Dermis blood vessel endothelial cell (primary cell): ENCODE measurements around the gene PCSK1N. TPM values are rescaled to one million over a fixed set of nuclear protein-coding genes. Genes with fewer than 3 reads are reported as not detected.

Experiments
- DNase-seq: peaks from one replicate; pipeline ENCODE4 v3.0.0; 2010
- total RNA-seq: library from RNA; depleted of rRNA; stranded (reverse); fragments of >200 nt; gene quantifications from 2 replicates; pipeline ENCODE4 v1.2.3, GENCODE V29; 2014

PCSK1N gene
- total RNA-seq, 1 donor from 2014 or later, result 0.17 TPM

GRCh38 chrX:48789366-48790220, 45.8 kb downstream of the PCSK1N start:
- no peak for DNase-seq

GRCh38 chrX:48787505-48788443, 47.6 kb downstream of the PCSK1N start:
- no peak for DNase-seq

- no peak for DNase-seq
Measured at GRCh38 chrX:48786825-48787504, 48.4 kb downstream of the PCSK1N start.

- DNase-seq, result no peak
Measured at GRCh38 chrX:48786341-48786800, 49.0 kb downstream of the PCSK1N start, which contains the start of gene GATA1. GATA1 (plus strand) TSS chrX:48786590; CDS start chrX:48791110, 4,520 bp downstream.

GRCh38 chrX:48785540-48786214, 49.7 kb downstream of the PCSK1N start:
- DNase-seq, result no peak

GRCh38 chrX:48785186-48785539, 50.2 kb downstream of the PCSK1N start:
- DNase-seq, result no peak

GRCh38 chrX:48784726-48785125, 50.7 kb downstream of the PCSK1N start:
- DNase-seq, result no peak

- DNase-seq, result no peak
Measured at GRCh38 chrX:48782795-48783194, 52.6 kb downstream of the PCSK1N start.

GRCh38 chrX:48782216-48782615, 53.2 kb downstream of the PCSK1N start:
- DNase-seq, result no peak

GRCh38 chrX:48781705-48782104, 53.7 kb downstream of the PCSK1N start:
- DNase-seq, result no peak

Other genes with a start within 250 kb of the PCSK1N start
- 137 and 143 TPM in 2 replicates for gene WDR13, start 238.1 kb downstream of the PCSK1N start, total RNA-seq
- gene WAS, start 151.8 kb downstream of the PCSK1N start, total RNA-seq, result 0.09 TPM in 1 of 2 replicates, not detected in the other
- 4.3 and 9.8 TPM in 2 replicates for gene SUV39H1, start 138.9 kb downstream of the PCSK1N start, total RNA-seq
- gene GLOD5, start 73.9 kb downstream of the PCSK1N start, total RNA-seq, result 0.28 TPM in 1 of 2 replicates, not detected in the other
- not detected in 2 replicates for gene GATA1, start 49.0 kb downstream of the PCSK1N start, total RNA-seq
- gene HDAC6, start 33.5 kb downstream of the PCSK1N start, total RNA-seq, result 37.3 and 42.8 TPM in 2 replicates
- gene ERAS, start 9.1 kb downstream of the PCSK1N start, total RNA-seq, result not detected in 2 replicates
- 25.3 and 27.1 TPM in 2 replicates for gene TIMM17B, start 62.2 kb upstream of the PCSK1N start, total RNA-seq
- 75.2 and 87.1 TPM in 2 replicates for gene PQBP1, start 62.3 kb upstream of the PCSK1N start, total RNA-seq
- 13.6 and 16.7 TPM in 2 replicates for gene SLC35A2, start 76.0 kb upstream of the PCSK1N start, total RNA-seq
- 4.8 and 6.5 TPM in 2 replicates for gene PIM2, start 83.4 kb upstream of the PCSK1N start, total RNA-seq
- 29.4 and 38.2 TPM in 2 replicates for gene OTUD5, start 122.0 kb upstream of the PCSK1N start, total RNA-seq
- 0.34 and 0.79 TPM in 2 replicates for gene KCND1, start 136.2 kb upstream of the PCSK1N start, total RNA-seq
- gene GRIPAP1, start 166.7 kb upstream of the PCSK1N start, total RNA-seq, result 29.7 and 30.8 TPM in 2 replicates
- gene TFE3, start 207.7 kb upstream of the PCSK1N start, total RNA-seq, result 22.8 and 32.2 TPM in 2 replicates
- gene CCDC120, start 223.4 kb upstream of the PCSK1N start, total RNA-seq, result 0.85 and 1.4 TPM in 2 replicates
- 2.7 and 5.5 TPM in 2 replicates for gene PRAF2, start 238.4 kb upstream of the PCSK1N start, total RNA-seq
- 26.2 and 27.9 TPM in 2 replicates for gene WDR45, start 244.3 kb upstream of the PCSK1N start, total RNA-seq